Fibroblast of the aortic adventitia (primary cell): ENCODE data around the gene PDE6B. TPM values are rescaled to one million over a fixed set of nuclear protein-coding genes. Genes with fewer than 3 reads are reported as not detected.
"Not testable (repeated sequence)": the region's sequence is repeated elsewhere in the genome, so short reads cannot be mapped to it uniquely, and the experiment has no call there.

Experiments used
- DNase-seq: peaks from one replicate; pipeline ENCODE4 v3.0.0-alpha.2; 2010; ENCODE audit warnings: low read depth
- H3K4me3 ChIP-seq: 2 replicates; pipeline ENCODE4 v1.5.1; 2011; ENCODE audit warnings: low read depth, mild to moderate bottlenecking, control low read depth, low read length, moderate library complexity
- total RNA-seq: library from RNA; depleted of rRNA; stranded (reverse); fragments of >200 nt; gene quantifications from 2 replicates; pipeline ENCODE4 v1.2.3, GENCODE V29; 2012; ENCODE audit warnings: low replicate concordance
- TF ChIP-seq, protein P1 (sequence below): IDR thresholded peaks from 2 replicates; pipeline ENCODE4 v1.5.1; 2011; ENCODE audit warnings: mild to moderate bottlenecking, low read length, control low read depth, inconsistent platforms; ENCODE audit not compliant: insufficient read depth

The PDE6B gene
- total RNA-seq, 1 donor = not detected

GRCh38 chr4:667545-667925 is 42.2 kb downstream of the PDE6B start:
- no peak for DNase-seq
- TF ChIP-seq, protein P1, sequence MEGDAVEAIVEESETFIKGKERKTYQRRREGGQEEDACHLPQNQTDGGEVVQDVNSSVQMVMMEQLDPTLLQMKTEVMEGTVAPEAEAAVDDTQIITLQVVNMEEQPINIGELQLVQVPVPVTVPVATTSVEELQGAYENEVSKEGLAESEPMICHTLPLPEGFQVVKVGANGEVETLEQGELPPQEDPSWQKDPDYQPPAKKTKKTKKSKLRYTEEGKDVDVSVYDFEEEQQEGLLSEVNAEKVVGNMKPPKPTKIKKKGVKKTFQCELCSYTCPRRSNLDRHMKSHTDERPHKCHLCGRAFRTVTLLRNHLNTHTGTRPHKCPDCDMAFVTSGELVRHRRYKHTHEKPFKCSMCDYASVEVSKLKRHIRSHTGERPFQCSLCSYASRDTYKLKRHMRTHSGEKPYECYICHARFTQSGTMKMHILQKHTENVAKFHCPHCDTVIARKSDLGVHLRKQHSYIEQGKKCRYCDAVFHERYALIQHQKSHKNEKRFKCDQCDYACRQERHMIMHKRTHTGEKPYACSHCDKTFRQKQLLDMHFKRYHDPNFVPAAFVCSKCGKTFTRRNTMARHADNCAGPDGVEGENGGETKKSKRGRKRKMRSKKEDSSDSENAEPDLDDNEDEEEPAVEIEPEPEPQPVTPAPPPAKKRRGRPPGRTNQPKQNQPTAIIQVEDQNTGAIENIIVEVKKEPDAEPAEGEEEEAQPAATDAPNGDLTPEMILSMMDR = no peak
- H3K4me3 ChIP-seq = no peak overlapping the region

GRCh38 chr4:668219-668618 is 42.8 kb downstream of the PDE6B start:
- not testable (repeated sequence) for DNase-seq, H3K4me3 ChIP-seq

- H3K4me3 ChIP-seq, DNase-seq: not testable (repeated sequence)
These were observed 44.6 kb downstream of the PDE6B start for GRCh38 chr4:669806-670559.

DNA sequence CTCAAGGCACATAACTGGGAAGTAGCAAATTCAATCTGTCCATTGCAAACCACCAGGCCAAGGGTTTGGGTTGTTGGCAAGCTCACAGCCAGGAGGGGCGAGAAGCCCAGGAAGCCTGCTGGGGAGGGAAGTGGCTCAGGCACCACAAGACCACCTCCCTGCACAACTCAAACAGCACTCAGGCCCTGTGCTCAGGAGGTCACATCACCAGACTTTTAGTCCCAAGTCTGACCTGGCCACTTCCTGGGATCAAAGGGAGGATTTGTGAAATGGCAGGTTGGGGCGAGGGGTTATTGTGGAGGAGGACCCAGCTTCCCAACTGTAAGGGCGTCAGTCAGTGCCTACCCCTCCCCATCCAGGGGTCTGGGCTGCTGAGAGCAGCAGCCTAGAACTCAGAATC is 46.4 kb downstream of the PDE6B start:
- H3K4me3 ChIP-seq = no peak overlapping the region
- TF ChIP-seq, protein P1 = no peak
- no peak for DNase-seq

DNA sequence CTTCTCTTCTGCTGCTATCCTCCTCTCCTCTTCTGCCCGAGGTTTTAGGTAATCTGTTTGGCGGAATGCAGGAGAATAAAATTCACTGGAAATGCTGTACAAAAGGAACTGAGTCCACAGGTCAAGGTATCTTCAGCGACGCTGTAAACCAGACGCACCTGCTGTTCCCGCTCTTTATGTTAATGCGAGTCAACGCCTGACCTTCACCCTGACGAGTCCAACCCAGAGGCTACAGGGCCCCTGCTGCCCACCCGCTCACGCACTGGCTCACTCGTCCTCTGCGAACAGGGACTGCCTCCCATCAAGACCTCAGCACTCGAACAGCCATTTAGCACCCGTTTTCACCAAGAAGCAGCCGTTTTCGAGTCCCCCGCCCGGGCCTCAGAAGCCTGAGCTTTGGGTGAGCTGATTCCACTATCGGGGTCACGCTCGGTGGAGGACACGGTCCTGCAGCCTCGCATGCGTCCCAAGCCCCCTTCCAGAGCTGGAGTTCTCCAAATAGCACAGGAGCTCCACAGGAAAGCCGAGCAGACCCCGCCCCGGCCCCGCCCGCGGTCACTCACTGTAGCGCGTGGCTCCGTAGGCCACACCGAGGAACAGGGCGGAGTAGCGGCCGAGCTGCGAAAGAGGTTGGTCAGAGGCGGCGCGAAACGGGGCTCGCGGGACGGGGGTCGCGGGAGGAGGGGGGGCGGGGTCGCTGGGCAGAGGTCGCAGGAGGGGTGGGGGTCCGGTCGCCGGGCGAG is 48.1 kb downstream of the PDE6B start:
- peak overlapping the region; percentile 84 for H3K4me3 ChIP-seq
- no peak for DNase-seq
- TF ChIP-seq, protein P1 = no peak

GRCh38 chr4:674172-675035 is 49.0 kb downstream of the PDE6B start, which contains the start of the genes ATP5ME and MYL5:
ATP5ME (minus strand) TSS chr4:674276; CDS start chr4:674247, 29 bp downstream.
MYL5 (plus strand) TSS chr4:674542; CDS start chr4:678027, 3,485 bp downstream.
- TF ChIP-seq, protein P1 = peak; percentile 60
- DNase-seq = peak; percentile 96
- H3K4me3 ChIP-seq = peak within 1 kb of the TSS; percentile 89

DNA sequence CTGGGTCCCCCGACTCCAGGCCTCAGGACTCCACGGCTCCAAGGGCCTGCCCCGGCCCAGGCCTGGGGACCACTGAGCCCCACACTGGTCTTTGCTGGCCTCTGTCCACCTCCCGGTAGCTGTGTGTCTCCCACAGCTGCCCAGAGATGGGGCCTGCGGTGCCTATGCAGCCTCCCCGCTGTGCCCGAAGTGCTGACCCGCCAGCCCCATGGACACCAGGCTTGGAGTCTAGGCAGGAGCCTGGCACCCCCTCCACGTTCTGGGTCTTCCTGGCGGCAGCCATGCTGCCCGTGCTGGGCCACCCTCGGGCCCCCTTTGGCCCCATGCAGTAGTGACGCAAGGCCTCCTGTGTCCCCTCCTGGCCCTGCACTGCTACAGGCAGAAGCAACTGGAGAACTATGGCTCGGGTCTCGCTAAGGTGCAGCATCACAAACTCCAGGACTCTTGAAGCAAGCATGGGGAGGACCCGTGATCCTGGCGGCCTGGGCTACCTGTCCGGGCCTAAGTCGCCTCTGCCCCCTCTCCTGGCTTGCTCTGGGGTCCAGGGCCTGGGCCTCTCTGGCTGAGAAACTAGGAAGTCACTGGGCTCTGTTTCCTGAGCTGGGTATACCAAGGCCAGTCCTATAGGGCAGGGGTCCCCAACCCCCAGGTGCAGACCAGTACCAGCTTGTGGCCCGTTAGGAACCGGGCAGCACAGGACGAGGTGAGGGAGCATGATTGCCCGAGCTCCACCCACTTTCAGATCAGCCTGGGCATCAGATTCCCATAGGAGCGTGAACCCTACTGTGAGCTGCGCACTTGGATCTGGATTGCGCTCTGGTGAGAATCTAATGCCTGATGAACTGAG is 49.9 kb downstream of the PDE6B start:
- peak; percentile 13 for DNase-seq
- peak overlapping the region; percentile 89 for H3K4me3 ChIP-seq
- TF ChIP-seq, protein P1 = no peak
